ENCODE measurements around the gene OR10AD1. TPM values are rescaled to one million over a fixed set of nuclear protein-coding genes. Genes with fewer than 3 reads are reported as not detected.

OR10AD1 gene
- total RNA-seq, 1 donor from 2014 or later: not detected

GRCh38 chr12:48201091-48201490, 2.0 kb downstream of the OR10AD1 start:
- Mint-ChIP-seq H3K4me1 (ENCODE audit: low read depth) (peaks cover 20% of the 10 kb centered on the region), H3K36me3 (ENCODE audit: low read depth) (peaks cover 47% of the 10 kb centered on the region), H3K4me3 (ENCODE audit: low read depth) (no peak overlapping the region), H3K27ac (no peak overlapping the region), H3K27me3 (ENCODE audit: low read depth) (no peaks in the 10 kb centered on the region), H3K9me3 (peaks cover 42% of the 10 kb centered on the region)
- intact Hi-C loops (cut with micrococcal nuclease): no loop called here
- DNase-seq (ENCODE audit: low spot score): no peak

DNA sequence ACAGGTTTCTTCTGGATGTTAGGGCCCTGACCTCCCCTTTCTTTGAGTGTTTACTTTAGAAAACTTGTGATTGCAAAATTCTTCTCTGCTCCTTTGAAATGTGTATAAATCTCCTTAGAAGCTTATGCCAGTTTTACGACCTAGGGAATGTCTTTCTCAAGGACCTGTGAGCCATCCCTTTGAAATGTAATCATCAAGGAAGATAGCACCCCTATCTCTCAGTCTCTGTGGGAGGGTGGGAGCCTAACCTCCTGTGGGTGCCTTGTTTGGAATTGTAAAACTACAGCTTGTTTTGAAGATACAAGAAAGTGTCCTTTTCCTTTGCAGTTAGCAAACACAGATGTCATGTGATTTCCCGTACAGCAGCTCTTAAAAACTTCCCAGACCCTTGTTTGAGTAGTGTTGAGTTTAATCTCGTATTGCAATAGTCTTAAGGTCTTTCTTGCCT, 3.3 kb downstream of the OR10AD1 start:
- Mint-ChIP-seq H3K36me3 (ENCODE audit: low read depth) (peaks cover 47% of the 10 kb centered on the region), H3K4me3 (ENCODE audit: low read depth) (peak overlapping the region; percentile 81), H3K27ac (peak overlapping the region; percentile 96), H3K27me3 (ENCODE audit: low read depth) (peaks cover 7% of the 10 kb centered on the region), H3K4me1 (ENCODE audit: low read depth) (peaks cover 20% of the 10 kb centered on the region), H3K9me3 (peaks cover 34% of the 10 kb centered on the region)
- DNase-seq (ENCODE audit: low spot score): no peak
- intact Hi-C loops (cut with micrococcal nuclease): loop anchor here (2.0 kb wide), 1 partner anchor 151 kb away; the partner anchor contains the start of gene ZNF641

DNA sequence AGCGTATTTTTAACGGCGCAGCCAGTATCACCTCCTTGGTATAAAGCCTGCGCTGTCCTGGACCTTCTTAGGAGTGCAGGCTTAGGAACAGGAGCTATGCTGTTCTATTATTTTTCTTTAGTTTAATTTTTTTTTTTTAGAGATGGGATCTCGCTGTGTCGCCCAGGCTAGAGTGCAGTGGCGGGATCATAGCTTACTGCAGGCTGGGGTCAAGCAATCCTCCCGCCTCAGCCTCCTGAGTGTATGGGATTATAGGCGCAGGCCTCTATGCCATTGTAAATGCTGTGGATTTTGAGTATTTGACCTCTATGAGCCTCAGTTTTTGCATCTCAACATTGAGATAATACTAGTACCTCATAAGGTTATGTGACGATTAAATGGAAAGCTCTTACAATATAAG, 4.1 kb downstream of the OR10AD1 start:
- peaks cover 42% of the 10 kb centered on the region for H3K36me3 Mint-ChIP-seq (ENCODE audit: low read depth)
- H3K9me3 Mint-ChIP-seq: peaks cover 28% of the 10 kb centered on the region
- intact Hi-C loops (cut with micrococcal nuclease): loop anchor here (1.0 to 2.0 kb wide), 2 partner anchors 42 to 152 kb away; partner anchors contain the start of genes ASB8 and ZNF641
- H3K4me1 Mint-ChIP-seq (ENCODE audit: low read depth): peaks cover 20% of the 10 kb centered on the region
- no peak for DNase-seq (ENCODE audit: low spot score)
- peak overlapping the region; percentile 96 for H3K27ac Mint-ChIP-seq
- peak overlapping the region; percentile 81 for H3K4me3 Mint-ChIP-seq (ENCODE audit: low read depth)
- H3K27me3 Mint-ChIP-seq (ENCODE audit: low read depth): peaks cover 14% of the 10 kb centered on the region

DNA sequence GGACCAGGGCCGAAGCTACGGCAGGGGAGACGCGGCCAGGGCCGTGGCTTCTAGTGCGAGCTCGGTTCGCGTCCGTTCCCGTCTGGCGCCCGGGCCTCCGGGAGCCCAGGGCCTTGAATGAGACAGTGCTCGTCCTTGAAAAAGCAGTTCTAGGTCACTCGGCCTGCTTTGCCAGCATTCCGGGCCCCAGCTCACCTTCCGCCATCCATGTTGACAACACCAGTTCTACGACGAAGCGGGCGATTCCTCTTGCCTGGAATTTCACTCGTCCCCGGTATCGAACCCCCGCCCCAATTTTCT, 4.5 kb downstream of the OR10AD1 start:
- peaks cover 20% of the 10 kb centered on the region for H3K4me1 Mint-ChIP-seq (ENCODE audit: low read depth)
- H3K9me3 Mint-ChIP-seq: peaks cover 24% of the 10 kb centered on the region
- H3K27ac Mint-ChIP-seq: peak overlapping the region; percentile 96
- intact Hi-C loops (cut with micrococcal nuclease): loop anchor here (1.0 to 2.0 kb wide), 2 partner anchors 41 to 152 kb away; partner anchors contain the start of genes ASB8 and ZNF641
- peaks cover 16% of the 10 kb centered on the region for H3K27me3 Mint-ChIP-seq (ENCODE audit: low read depth)
- peak overlapping the region; percentile 81 for H3K4me3 Mint-ChIP-seq (ENCODE audit: low read depth)
- DNase-seq (ENCODE audit: low spot score): no peak
- peaks cover 39% of the 10 kb centered on the region for H3K36me3 Mint-ChIP-seq (ENCODE audit: low read depth)

DNA sequence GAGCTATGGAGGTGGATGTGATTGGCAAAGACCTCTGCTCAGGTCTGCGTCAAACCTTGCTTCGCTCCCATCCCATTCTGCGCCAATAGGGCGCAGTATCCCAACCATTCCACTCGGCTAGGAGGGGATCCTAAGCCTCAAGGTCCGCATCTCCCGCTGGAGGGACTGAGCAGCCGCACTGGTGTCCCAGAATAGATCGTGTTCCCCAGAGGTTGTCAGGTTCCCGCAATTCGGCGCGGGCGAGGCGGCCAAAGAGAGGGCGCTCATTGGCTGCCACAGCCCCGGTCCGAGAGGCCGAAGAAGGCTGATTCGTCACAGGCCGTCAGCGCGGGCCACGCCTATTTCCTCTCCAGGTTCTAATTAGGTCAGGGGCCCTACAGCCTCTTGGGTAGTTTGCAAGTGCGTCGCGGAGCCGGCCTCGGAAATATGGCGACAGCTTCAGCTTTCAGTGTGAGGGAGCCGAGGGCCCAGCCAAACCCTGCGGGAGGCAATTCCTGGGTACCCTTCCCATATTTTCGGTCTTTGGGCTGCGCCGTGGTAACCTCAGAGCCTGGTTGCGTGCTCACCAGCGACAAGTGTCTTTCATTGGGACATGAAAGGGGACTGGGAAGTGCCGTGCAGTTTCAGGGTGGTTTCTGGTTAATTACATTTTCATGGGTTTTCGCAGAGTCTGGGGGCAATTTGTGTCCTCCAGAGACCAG, 5.0 kb downstream of the OR10AD1 start:
- peak overlapping the region; percentile 81 for H3K4me3 Mint-ChIP-seq (ENCODE audit: low read depth)
- peak overlapping the region; percentile 96 for H3K27ac Mint-ChIP-seq
- H3K27me3 Mint-ChIP-seq (ENCODE audit: low read depth): peaks cover 21% of the 10 kb centered on the region
- peaks cover 34% of the 10 kb centered on the region for H3K36me3 Mint-ChIP-seq (ENCODE audit: low read depth)
- DNase-seq (ENCODE audit: low spot score): peak; percentile 90
- peaks cover 19% of the 10 kb centered on the region for H3K9me3 Mint-ChIP-seq
- peaks cover 20% of the 10 kb centered on the region for H3K4me1 Mint-ChIP-seq (ENCODE audit: low read depth)
- intact Hi-C loops (cut with micrococcal nuclease): loop anchor here (1.0 to 2.0 kb wide), 2 partner anchors 41 to 153 kb away; partner anchors contain the start of genes ASB8 and ZNF641

GRCh38 chr12:48197549-48197970, 5.5 kb downstream of the OR10AD1 start:
- intact Hi-C loops (cut with micrococcal nuclease): no loop called here
- H3K27ac Mint-ChIP-seq: peak overlapping the region; percentile 96
- no peak for DNase-seq (ENCODE audit: low spot score)
- H3K9me3 Mint-ChIP-seq: peaks cover 14% of the 10 kb centered on the region
- peak overlapping the region; percentile 81 for H3K4me3 Mint-ChIP-seq (ENCODE audit: low read depth)
- peaks cover 28% of the 10 kb centered on the region for H3K36me3 Mint-ChIP-seq (ENCODE audit: low read depth)
- H3K4me1 Mint-ChIP-seq (ENCODE audit: low read depth): peaks cover 20% of the 10 kb centered on the region
- H3K27me3 Mint-ChIP-seq (ENCODE audit: low read depth): peaks cover 25% of the 10 kb centered on the region

DNA sequence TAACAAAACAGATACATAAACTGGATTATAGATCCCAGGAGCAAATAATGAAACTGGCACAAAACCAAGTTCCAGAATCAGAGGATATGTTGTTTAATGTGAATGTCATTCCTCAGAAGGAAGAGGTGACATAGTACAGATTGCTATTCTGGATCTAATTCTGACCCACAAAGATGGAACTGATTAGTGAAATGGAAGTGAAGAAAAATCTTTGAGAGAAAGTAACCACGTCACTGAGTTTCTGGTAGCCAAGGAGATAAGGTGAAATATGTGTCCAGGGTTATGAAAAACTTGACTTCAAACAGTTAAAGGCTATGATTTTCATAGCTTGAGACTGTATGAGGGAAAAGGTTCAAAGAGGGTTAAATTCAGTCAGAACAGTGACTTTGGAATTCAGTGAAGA, 8.3 kb downstream of the OR10AD1 start:
- H3K4me3 Mint-ChIP-seq (ENCODE audit: low read depth): no peak overlapping the region
- H3K36me3 Mint-ChIP-seq (ENCODE audit: low read depth): peaks cover 4% of the 10 kb centered on the region
- intact Hi-C loops (cut with micrococcal nuclease): no loop called here
- DNase-seq (ENCODE audit: low spot score): no peak
- H3K27me3 Mint-ChIP-seq (ENCODE audit: low read depth): peaks cover 41% of the 10 kb centered on the region
- H3K4me1 Mint-ChIP-seq (ENCODE audit: low read depth): peaks cover 10% of the 10 kb centered on the region
- no peaks in the 10 kb centered on the region for H3K9me3 Mint-ChIP-seq
- H3K27ac Mint-ChIP-seq: no peak overlapping the region

DNA sequence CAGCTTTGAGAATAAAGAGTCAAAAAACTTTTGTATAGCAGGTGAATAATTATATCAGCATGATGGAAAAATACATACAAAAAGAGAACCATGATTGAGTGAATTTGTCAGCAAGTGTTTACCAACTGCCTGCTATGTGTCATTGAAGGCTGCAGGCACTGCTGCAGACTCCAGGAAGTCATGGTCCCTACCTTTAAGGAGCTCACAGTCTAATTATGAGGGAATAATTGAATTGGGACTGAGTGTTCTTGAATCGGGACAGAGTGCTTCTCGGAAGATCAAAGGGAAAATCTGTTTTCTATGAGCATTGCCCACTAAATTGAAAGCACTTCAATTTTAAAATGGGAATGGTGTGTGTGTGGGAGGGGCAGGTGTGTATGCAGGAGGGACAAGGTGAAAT, 9.5 kb downstream of the OR10AD1 start:
- H3K4me1 Mint-ChIP-seq (ENCODE audit: low read depth): peaks cover 4% of the 10 kb centered on the region
- no peak overlapping the region for H3K27ac Mint-ChIP-seq
- DNase-seq (ENCODE audit: low spot score): no peak
- no peaks in the 10 kb centered on the region for H3K36me3 Mint-ChIP-seq (ENCODE audit: low read depth)
- H3K9me3 Mint-ChIP-seq: no peaks in the 10 kb centered on the region
- intact Hi-C loops (cut with micrococcal nuclease): no loop called here
- H3K4me3 Mint-ChIP-seq (ENCODE audit: low read depth): no peak overlapping the region
- H3K27me3 Mint-ChIP-seq (ENCODE audit: low read depth): peaks cover 45% of the 10 kb centered on the region

- Mint-ChIP-seq H3K9me3 (no peaks in the 10 kb centered on the region), H3K4me3 (ENCODE audit: low read depth) (no peak overlapping the region), H3K36me3 (ENCODE audit: low read depth) (no peaks in the 10 kb centered on the region), H3K27ac (no peak overlapping the region), H3K4me1 (ENCODE audit: low read depth) (peaks cover 4% of the 10 kb centered on the region), H3K27me3 (ENCODE audit: low read depth) (peaks cover 49% of the 10 kb centered on the region)
- intact Hi-C loops (cut with micrococcal nuclease): no loop called here
- no peak for DNase-seq (ENCODE audit: low spot score)
Measured at GRCh38 chr12:48192861-48193260, 10.2 kb downstream of the OR10AD1 start.

DNA sequence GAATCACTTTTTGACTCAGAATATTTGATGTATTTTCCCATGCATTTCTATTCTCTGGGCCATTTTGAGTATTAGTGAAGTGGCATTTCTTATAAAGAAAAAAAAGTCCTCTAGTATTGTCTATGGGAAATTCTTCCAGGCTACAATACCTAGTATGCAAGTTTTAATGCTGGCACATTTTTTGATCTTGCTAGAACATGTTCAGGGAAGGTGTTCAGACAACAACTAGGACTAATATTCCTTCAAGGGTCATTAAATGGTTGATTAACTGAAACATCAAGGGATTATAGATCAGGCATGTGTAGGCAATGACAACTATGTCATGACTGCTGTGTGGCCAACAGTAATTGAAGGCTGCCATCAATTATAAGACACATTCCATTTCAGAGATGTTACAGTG, 12.0 kb downstream of the OR10AD1 start:
- Mint-ChIP-seq H3K9me3 (no peaks in the 10 kb centered on the region), H3K27ac (no peak overlapping the region), H3K27me3 (ENCODE audit: low read depth) (peaks cover 58% of the 10 kb centered on the region), H3K4me1 (ENCODE audit: low read depth) (peaks cover 4% of the 10 kb centered on the region), H3K36me3 (ENCODE audit: low read depth) (no peaks in the 10 kb centered on the region), H3K4me3 (ENCODE audit: low read depth) (no peak overlapping the region)
- intact Hi-C loops (cut with micrococcal nuclease): no loop called here
- no peak for DNase-seq (ENCODE audit: low spot score)

- DNase-seq (ENCODE audit: low spot score): peak; percentile 52
- Mint-ChIP-seq H3K27me3 (ENCODE audit: low read depth) (peaks cover 64% of the 10 kb centered on the region), H3K9me3 (no peaks in the 10 kb centered on the region), H3K27ac (no peak overlapping the region), H3K4me1 (ENCODE audit: low read depth) (peaks cover 9% of the 10 kb centered on the region), H3K4me3 (ENCODE audit: low read depth) (no peak overlapping the region), H3K36me3 (ENCODE audit: low read depth) (no peaks in the 10 kb centered on the region)
- intact Hi-C loops (cut with micrococcal nuclease): loop anchor here (5.0 kb wide), 1 partner anchor 287 kb away; the partner anchor contains the start of gene VDR
Measured at GRCh38 chr12:48189331-48190125, 13.6 kb downstream of the OR10AD1 start.

DNA sequence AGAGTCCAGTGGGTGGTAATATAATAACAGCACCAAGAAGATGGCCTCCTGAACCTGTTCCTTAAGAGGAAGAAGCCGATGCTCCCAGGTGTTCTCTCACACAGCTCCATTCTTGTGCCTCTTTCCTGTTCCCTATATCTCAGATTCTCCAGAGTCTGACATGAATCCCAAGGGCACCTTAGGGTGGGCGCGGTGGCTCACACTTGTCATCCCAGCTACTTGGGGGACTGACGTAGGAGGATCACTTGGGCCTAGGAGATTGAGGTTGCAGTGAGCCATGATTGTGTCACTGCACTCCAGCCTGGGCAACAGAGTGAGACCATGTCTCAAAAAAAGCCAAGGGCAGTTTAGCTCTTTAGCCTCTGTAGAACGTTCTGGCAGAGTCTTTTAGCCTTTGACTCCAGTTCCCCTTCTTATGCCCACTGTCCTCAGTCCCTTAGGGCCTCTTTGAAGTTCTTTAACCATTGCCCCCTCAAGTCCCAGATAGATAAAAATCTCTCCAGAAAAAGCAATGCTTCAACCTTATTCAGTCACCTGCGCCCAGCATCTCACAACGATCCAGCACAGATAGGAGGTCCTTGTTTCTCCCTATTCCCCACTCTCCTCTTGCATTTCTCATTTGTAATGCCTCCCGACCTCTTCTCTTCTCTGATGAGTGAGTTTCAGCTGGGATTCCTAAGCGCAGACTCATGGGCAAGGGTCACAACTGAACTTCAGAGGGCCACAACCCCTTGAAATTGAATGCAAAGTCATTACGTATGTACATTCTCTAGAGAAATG, 15.0 kb downstream of the OR10AD1 start:
- H3K4me1 Mint-ChIP-seq (ENCODE audit: low read depth): peaks cover 9% of the 10 kb centered on the region
- H3K36me3 Mint-ChIP-seq (ENCODE audit: low read depth): no peaks in the 10 kb centered on the region
- intact Hi-C loops (cut with micrococcal nuclease): loop anchor here (5.0 kb wide), 1 partner anchor 286 kb away; the partner anchor contains the start of gene VDR
- H3K4me3 Mint-ChIP-seq (ENCODE audit: low read depth): no peak overlapping the region
- H3K27me3 Mint-ChIP-seq (ENCODE audit: low read depth): peaks cover 57% of the 10 kb centered on the region
- H3K9me3 Mint-ChIP-seq: no peaks in the 10 kb centered on the region
- no peak for DNase-seq (ENCODE audit: low spot score)
- H3K27ac Mint-ChIP-seq: no peak overlapping the region

Measured in activated T-helper 2 cell treated with anti-CD3 and anti-CD28 coated beads, Interferon-gamma antibody, Interleukin-2, Interleukin-4, amounts not matched to agents 10 μg/mL and 5 μg/mL and 100 μg/mL, durations not matched to agents 14 hours and 24 hours and 36 hours (primary cell).